ENCODE results near the gene S100A9. TPM values are rescaled to one million over a fixed set of nuclear protein-coding genes. Genes with fewer than 3 reads are reported as not detected.

Gene S100A9
- total RNA-seq = not detected in 2 replicates

DNA sequence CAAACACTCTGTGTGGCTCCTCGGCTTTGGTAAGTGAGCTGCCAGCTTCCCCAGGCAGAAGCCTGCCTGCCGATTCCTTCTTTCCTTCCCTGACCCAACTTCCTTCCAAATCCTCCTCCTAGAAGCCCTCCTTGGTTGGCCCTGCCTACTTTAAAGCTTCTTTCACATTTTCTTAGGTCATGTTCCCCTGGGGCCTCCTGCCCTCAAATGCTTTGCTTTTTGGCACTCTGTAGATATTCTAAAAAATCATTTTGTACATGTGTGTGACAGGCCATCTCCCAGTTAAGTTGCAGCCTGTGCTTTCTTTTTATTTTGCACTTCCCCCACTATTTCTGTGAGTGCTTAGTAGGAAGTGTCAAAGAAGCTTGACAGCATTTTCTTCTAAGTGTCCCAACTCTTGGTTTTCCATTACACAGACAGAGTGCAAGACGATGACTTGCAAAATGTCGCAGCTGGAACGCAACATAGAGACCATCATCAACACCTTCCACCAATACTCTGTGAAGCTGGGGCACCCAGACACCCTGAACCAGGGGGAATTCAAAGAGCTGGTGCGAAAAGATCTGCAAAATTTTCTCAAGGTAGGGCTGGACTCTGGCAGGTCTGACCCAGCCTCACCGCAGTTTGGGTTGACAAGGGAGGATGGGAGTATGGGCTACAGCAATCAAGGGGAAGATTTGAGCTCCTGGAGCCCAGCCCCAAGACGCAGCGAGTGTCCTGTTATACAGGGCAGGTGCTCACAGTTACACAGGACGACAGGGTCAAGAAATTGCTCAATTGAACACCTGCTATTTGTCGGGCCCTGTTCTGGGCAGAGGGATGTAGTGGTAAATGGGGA is at the start of gene S100A9:
Gene S100A9, plus strand, starts transcription at position 2 of the 838 bp plus-strand sequence. Its CDS starts 430 bp downstream, at position 432.

DNA sequence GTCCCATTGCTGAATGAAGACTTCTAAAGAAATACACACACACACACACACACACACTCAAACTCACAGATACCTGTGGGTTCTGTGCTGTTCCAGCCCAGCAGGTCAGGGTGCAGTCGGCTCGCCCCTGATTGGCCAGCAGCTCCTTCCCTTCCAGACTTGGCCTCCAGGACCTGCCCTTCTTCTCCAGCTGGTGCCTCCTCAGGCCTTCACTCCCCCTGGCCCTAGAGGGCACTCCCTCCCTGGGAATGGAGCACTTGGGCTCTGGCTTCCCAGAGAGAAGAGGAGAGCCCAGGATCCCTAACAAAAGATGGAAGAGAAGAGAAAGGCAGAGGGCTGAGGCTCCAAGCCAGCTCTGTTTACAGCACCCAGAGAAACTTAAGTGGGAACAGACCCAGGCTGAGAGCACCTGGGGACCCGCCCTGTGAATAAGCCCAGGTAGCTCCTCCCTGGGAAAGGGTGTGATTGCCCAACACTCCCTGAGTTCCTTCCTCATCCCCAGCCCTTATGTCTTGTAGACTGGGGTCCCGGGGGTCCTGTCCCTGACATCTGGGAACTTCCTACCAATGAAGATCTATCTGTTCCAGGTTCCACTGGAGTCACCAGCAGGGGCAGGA is 45.0 kb upstream of the S100A9 start, which contains the start of gene PGLYRP3:
Gene PGLYRP3, minus strand, starts transcription at position 383 of the 617 bp plus-strand sequence. CDS start 2,287 bp downstream, outside the sequence.

DNA sequence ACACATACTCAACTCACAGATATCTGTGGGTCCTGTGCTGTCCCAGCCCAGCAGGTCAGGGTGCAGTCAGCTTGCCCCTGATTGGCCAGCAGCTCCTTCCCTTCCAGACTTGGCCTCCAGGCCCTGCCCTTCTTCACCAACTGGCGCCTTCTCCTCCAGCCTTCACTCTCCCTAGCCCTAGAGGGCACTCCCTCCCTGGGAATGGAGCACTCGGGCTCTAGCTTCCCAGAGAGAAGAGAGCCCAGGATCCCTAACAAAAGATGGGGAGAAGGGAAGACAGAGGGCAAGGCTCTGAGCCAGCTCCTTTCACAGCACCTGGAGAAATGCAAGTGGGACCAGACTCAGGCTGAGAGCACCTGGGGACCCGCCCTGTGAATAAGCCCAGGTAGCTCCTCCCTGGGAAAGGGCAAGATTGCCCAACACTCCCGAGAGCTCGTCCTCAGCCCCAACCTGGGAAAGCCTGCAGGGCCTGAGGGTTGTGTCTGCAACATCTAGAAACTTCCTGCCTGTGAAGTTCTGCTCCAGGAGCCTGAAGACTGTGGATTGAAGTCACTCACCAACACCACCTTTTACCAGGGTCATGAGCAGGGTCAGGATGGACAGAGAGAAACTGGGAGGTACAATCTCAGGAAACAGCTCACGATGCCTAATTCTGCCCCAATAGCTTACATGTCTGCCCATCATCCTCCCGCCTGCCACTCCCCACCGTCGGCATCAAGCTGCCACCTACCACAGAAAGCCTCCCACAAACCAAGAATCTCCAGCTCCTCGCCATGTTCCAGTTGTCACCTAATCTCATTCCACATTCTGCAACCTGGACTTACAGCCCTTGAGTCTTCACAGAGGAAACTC is 8.9 kb upstream of the S100A9 start, which contains the start of gene PGLYRP4:
Gene PGLYRP4, minus strand, starts transcription at position 331 of the 852 bp plus-strand sequence. CDS start 909 bp downstream, outside the sequence.

DNA sequence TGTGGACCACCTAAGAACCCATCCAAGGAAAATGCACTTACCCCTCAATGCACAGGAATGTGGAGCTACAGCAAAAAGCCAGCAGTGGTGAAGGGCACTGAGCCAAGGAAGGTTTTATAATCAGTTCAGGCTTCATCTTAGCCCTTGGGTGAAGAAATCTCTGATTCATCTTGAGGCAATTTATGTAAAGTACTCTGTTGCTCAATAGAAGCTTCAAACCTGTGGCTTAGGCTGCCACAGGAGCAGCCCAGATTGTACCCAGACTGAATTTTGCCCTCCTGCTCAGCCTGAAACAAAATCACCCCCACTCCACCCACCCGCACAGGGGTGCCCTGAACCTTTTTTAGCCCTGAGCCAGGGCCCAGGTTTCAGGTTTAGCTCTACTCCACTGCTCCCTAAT is 17.9 kb downstream of the S100A9 start, which contains the start of gene S100A12:
Gene S100A12, minus strand, starts transcription at position 111 of the 400 bp plus-strand sequence. CDS start 1,029 bp downstream, outside the sequence.

DNA sequence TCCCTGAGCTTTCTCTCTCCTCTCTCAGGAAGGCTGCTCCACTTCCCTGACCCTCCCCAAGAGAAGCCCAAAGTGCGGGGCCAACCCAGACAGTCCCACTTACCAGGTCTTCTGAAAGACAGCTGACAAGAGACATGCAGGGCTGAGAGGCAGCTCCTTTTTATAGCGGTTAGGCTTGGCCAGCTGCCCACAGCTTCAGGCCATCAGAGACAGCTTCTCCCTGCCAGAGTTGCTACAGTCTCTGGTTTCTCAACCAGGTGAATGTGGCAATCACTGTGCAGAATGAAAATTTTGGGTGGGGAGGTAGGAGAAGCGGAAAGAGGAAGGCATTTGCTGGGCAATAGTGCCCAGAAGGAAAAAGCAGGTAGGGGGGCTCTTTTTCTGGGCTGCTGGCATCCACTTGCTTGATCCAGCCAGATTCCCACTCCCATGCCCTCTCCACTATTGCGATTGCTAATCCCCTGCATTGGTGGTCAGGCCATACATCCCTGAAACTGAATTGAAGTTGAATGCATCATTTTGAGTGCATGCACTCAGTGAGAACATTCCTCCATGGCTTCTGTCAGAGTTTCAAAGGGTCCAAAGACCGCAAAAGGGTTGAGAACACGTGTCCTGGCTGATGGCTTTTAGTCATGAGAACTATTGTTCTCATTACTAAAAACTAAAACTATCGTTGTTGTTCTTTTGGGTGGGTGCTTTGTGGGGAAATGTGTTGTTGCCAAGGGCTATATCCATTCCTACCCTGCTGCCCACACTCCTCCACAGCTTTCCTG is 33.5 kb downstream of the S100A9 start, which contains the start of gene S100A8:
Gene S100A8, minus strand, starts transcription at position 136 of the 773 bp plus-strand sequence. CDS start 538 bp downstream, outside the sequence.

Other genes starting within 250 kb of the S100A9 start
- not detected in 2 replicates for gene SPRR2F, start 244.3 kb upstream of the S100A9 start, total RNA-seq
- gene SPRR2G, start 207.0 kb upstream of the S100A9 start, total RNA-seq = not detected in 2 replicates
- gene LELP1, start 154.4 kb upstream of the S100A9 start, total RNA-seq = not detected in 2 replicates
- not detected in 2 replicates for gene PRR9, start 140.3 kb upstream of the S100A9 start, total RNA-seq
- not detected in 2 replicates for gene LORICRIN, start 98.2 kb upstream of the S100A9 start, total RNA-seq
- gene PGLYRP3, start 44.9 kb upstream of the S100A9 start, total RNA-seq = not detected in 2 replicates
- not detected in 2 replicates for gene PGLYRP4, start 9.0 kb upstream of the S100A9 start, total RNA-seq
- not detected in 2 replicates for gene S100A12, start 17.8 kb downstream of the S100A9 start, total RNA-seq
- gene S100A8, start 33.2 kb downstream of the S100A9 start, total RNA-seq = not detected in 2 replicates
- not detected in 2 replicates for gene S100A7A, start 58.7 kb downstream of the S100A9 start, total RNA-seq
- not detected in 2 replicates for gene S100A7, start 102.8 kb downstream of the S100A9 start, total RNA-seq
- gene S100A6, start 178.1 kb downstream of the S100A9 start, total RNA-seq = 410 and 1,438 TPM in 2 replicates
- gene S100A5, start 183.1 kb downstream of the S100A9 start, total RNA-seq = not detected in 2 replicates
- 5.8 and 7.9 TPM in 2 replicates for gene S100A4, start 188.0 kb downstream of the S100A9 start, total RNA-seq
- gene S100A3, start 191.4 kb downstream of the S100A9 start, total RNA-seq = 0.30 and 0.97 TPM in 2 replicates
- 2.9 and 4.0 TPM in 2 replicates for gene S100A2, start 208.0 kb downstream of the S100A9 start, total RNA-seq